Fibroblast of pulmonary artery (primary cell): ENCODE data around the gene VAV2.
"Not testable (repeated sequence)": the region's sequence is repeated elsewhere in the genome, so short reads cannot be mapped to it uniquely, and the experiment has no call there.

Experiments
- DNase-seq: peaks from one replicate; pipeline ENCODE4 v3.0.0-alpha.2; 2010; ENCODE audit warnings: low read depth
- H3K4me3 ChIP-seq: replicated peaks from 2 replicates; pipeline ENCODE4 v1.5.1; 2011; ENCODE audit warnings: low read depth, mild to moderate bottlenecking, control low read depth, low read length, moderate library complexity
- TF ChIP-seq, protein P1 (sequence below): IDR thresholded peaks from 2 replicates; pipeline ENCODE4 v1.5.1; 2011; ENCODE audit warnings: mild to moderate bottlenecking, control low read depth, low read length, inconsistent platforms; ENCODE audit errors: missing control alignments

The VAV2 gene

DNA sequence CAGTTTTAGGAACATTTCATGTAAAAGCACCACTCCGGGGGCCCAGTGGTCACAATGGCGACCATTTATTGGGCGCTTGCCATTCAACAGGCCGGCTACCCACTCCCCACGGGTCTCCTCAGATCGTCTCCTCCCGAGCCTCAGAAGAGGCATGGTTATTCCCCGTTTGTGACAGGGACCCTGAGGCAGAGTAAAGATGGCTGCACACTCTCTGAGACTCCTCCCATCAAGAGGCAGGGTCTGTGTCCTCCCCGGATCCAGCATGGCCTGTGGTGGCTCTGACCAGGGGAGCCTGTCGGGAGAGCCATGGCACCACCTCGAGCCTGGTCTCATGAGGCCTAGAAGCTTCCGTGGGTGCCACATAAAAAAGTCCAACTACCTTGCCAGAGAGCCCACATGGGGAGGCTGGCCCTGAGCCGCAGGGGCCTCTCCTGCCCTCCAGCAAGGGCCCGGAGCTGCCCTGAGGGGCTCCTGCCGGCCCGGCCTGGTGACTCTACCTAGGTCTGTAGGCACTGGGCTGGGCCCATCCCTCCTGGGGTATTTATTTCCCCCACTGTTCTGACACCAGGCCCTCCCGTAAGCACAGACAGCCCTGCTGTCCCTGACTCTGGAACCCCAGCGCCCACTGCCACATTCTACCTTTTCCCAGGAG, 90.8 kb downstream of the VAV2 start:
- TF ChIP-seq, protein P1, sequence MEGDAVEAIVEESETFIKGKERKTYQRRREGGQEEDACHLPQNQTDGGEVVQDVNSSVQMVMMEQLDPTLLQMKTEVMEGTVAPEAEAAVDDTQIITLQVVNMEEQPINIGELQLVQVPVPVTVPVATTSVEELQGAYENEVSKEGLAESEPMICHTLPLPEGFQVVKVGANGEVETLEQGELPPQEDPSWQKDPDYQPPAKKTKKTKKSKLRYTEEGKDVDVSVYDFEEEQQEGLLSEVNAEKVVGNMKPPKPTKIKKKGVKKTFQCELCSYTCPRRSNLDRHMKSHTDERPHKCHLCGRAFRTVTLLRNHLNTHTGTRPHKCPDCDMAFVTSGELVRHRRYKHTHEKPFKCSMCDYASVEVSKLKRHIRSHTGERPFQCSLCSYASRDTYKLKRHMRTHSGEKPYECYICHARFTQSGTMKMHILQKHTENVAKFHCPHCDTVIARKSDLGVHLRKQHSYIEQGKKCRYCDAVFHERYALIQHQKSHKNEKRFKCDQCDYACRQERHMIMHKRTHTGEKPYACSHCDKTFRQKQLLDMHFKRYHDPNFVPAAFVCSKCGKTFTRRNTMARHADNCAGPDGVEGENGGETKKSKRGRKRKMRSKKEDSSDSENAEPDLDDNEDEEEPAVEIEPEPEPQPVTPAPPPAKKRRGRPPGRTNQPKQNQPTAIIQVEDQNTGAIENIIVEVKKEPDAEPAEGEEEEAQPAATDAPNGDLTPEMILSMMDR: no peak
- H3K4me3 ChIP-seq: no peak overlapping the region
- no peak for DNase-seq

DNA sequence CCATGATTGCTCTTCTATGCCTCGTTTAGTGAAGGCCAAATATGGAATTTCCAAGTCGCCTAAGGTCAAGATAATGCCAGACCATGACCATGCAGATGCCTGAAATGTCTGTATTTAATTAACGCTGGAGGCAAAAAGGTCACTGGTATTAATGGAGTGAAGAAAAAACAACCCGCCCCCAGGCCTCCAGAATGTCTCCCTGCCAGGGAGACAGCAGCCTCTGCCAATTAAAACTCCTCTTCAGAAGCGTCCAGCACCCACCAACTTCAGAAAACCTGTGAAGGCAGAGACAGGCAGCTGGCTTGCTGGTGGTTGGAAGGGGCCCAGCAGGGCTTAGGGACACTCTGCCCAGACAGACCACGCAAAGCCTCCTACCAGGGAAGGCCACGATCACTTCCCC, 94.4 kb downstream of the VAV2 start:
- TF ChIP-seq, protein P1: no peak

DNA sequence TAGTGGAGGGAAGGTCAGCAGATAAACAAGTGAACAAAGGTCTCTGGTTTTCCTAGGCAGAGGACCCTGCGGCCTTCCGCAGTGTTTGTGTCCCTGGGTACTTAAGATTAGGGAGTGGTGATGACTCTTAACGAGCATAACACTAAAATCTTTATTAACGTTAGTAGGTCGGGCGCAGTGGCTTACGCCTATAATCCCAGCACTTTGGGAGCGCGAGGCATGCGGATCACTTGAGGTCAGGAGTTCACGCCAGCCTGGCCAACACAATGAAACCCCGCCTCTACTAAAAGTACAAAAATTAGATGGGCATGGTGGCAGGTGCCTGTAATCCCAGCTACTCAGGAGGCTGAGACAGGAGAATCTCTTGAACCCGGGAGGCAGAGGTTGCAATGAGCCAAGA, 96.1 kb downstream of the VAV2 start:
- not testable (repeated sequence) for DNase-seq, H3K4me3 ChIP-seq

More for the DNA sequence above, 94.4 kb downstream of the VAV2 start:
- H3K4me3 ChIP-seq: no peak overlapping the region
- no peak for DNase-seq

DNA sequence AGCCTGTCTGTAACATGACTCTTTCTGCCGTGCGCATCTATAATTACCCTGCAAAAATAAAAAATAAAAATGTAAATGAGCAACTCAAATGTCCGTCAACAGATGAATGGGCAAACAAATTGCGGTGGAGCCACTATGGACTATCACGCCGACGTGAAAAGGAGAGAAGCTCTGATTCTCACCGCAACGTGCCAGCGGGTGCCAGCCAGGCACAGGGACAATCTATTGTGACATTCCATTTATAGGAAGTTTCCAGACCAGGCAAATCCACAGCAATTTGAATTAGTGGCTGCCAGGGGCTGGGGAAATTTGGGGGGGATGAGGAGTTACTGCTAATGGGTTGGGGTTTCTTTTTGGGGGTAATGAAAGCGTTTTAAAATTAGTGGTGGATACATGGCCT, 96.8 kb downstream of the VAV2 start:
- no peak for DNase-seq
- TF ChIP-seq, protein P1: no peak
- H3K4me3 ChIP-seq: no peak overlapping the region

DNA sequence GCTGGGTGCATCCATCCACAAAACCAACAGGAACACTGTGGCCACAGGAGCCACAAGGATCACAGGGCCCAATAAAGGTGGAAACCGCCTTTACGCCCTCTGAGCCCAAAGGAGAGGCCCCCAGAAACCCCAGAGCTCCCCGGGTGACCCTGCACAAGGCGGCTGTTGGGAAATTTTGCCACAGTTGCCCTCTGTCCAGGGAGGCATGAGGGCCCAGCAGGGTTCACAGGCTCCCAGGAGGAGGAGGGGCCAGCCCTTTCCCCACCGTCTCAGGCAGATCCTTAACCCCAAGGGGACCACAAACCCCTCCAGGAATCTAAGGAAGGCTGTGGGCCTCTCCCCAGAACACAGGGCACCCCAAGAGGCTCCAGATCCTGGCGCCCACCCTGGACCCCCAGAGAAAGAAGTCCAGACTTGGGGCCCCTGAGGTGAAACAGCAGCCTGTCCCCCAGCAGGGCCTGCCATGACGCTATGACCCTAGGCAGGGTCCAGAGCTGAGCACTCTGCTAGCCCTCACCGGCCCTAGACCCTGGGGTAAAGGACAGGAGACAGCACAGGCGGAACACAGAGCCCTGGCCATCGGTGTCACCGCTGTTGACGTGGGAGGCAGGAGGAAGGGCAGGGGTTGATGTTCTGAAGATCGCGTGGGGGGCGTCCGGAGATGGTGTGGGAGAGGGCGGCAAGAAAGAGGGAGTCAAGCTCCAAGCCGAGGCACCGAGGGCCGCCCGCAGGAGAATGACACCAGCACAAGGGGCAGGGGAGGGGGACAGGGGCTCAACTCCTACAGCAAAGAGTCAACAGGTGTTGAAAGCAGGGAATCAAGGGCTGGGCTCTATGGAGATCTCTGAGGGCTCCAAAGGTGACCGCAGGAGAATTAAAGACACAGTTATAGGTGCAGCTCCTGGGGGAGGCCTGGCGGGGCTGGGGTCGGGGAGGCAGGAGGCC, 97.5 kb downstream of the VAV2 start:
- TF ChIP-seq, protein P1: no peak
- no peak overlapping the region for H3K4me3 ChIP-seq
- DNase-seq: no peak

DNA sequence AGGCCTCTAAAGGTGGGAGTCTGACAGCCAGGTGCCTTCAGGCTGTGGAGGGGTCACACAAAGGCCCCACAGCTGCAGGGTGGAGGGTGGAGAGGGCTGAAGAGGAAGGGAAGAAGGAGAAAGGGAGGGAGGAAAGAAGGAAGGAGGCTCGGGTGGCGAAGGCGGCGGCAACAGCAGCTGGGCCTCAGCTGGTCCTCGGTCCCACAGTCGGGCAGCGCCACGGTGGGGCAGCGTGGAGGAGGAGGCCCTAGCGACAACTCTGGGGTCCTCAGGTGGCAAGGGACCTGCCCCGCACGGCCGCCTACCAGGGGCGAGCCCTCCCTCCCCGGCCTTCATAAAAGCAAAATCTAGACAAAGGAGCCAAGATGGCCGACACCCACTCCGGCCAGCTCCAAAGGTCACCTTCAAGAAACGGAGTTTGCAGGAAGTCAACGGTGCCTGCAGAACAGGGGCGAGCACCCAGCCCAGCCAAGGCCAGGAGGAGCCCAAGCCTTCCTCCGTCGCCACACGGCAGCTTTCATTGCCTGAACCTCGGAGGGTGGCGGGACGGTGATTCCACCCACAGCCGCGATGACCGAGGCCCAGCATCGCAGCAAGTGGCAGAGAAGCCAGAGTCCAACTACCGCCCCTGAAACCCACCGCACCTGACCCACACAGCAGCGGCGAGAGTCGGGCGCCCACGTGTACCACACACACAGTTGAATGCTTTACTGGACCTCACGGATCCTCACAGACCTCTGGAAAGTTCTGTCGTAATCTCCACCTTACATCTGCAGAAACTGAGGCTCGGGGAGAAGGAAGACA, 98.7 kb downstream of the VAV2 start:
- H3K4me3 ChIP-seq: no peak overlapping the region
- DNase-seq: no peak
- TF ChIP-seq, protein P1: no peak
